ENCODE data around the gene NPHP1.

GRCh38 chr2:110095994-110096633, 108.7 kb downstream of the NPHP1 start:
- TF ChIP-seq CTCF (IDR thresholded peaks at IDR 0.05) = no peak
- TF ChIP-seq POLR2A (IDR thresholded peaks at IDR 0.05) = no peak

Data from lower leg skin (tissue), 3 donors.